Panc1 (cell line): ENCODE measurements around the gene GZMM. TPM values are rescaled to one million over a fixed set of nuclear protein-coding genes. Genes with fewer than 3 reads are reported as not detected.

Source experiments
- ATAC-seq: fragments of 200-7000 bp; cut with Tn5 transposase; 2 replicates; pipeline ENCODE4 v1.9.1; 2020; ENCODE audit warnings: mild to moderate bottlenecking, moderate library complexity
- BruUV-seq: library from RNA; stranded (reverse); fragments of 400-500 nt; replicated peaks from 2 replicates; lab custom pipeline; 2021; lab: Mats Ljungman, UMichigan
- CTCF ChIA-PET: fragments of 300-600 bp; sonication (Branson Sonifier 250); formaldehyde crosslinking; loops from one replicate; lab custom pipeline; 2022; ENCODE audit warnings: antibody characterized with exemption; lab: Charles Lee
- POLR2A ChIA-PET: fragments of 300-600 bp; sonication (Branson Sonifier 250); formaldehyde crosslinking; loops from one replicate; lab custom pipeline; 2022; ENCODE audit warnings: antibody characterized with exemption; lab: Charles Lee
- DNase-seq: peaks from one replicate; pipeline ENCODE4 v3.0.0-alpha.2; 2010; ENCODE audit warnings: low read depth, low spot score
- H3K27ac ChIP-seq: 2 replicates; pipeline ENCODE4 v1.5.1; 2011; ENCODE audit warnings: mild to moderate bottlenecking, low read length, inconsistent platforms
- H3K27me3 ChIP-seq: fragments of 200-500 bp; sonication (Bioruptor generic); 2 replicates; pipeline ENCODE4 v1.6.0; 2014; ENCODE audit warnings: low read length, inconsistent platforms; ENCODE audit not compliant: control insufficient read depth, insufficient read depth
- H3K36me3 ChIP-seq: fragments of 200-500 bp; sonication (Bioruptor generic); 2 replicates; pipeline ENCODE4 v1.5.1; 2014; ENCODE audit warnings: inconsistent platforms, mild to moderate bottlenecking, low read length, moderate library complexity; ENCODE audit not compliant: control insufficient read depth, insufficient read depth
- H3K4me1 ChIP-seq: 2 replicates; pipeline ENCODE4 v1.5.1; 2011; ENCODE audit warnings: inconsistent platforms, mild to moderate bottlenecking, low read length, moderate library complexity; ENCODE audit not compliant: control insufficient read depth, insufficient read depth
- H3K4me3 ChIP-seq, 2 experiments: 2 replicates each; pipeline ENCODE4 v1.5.1; 2011 to 2012; ENCODE audit warnings: low read depth in 2 of 2, low read length in 2 of 2, mild to moderate bottlenecking in 2 of 2, inconsistent platforms in 1 of 2, moderate library complexity in 1 of 2
- H3K9me3 ChIP-seq: fragments of 200-500 bp; sonication (Bioruptor generic); 2 replicates; pipeline ENCODE4 v1.5.1; 2014; ENCODE audit warnings: low read depth, mild to moderate bottlenecking, inconsistent platforms, low read length, moderate library complexity; ENCODE audit not compliant: control insufficient read depth, insufficient read depth
- CTCF ChIP-seq: fragments of 450-650 bp; IDR thresholded peaks from 2 replicates; pipeline ENCODE4 v1.5.1; 2017; ENCODE audit warnings: mild to moderate bottlenecking
- POLR2AphosphoS5 ChIP-seq: IDR thresholded peaks from 2 replicates; pipeline ENCODE4 v1.6.1; 2012; ENCODE audit warnings: mild to moderate bottlenecking, low read depth, low read length, moderate library complexity
- SIN3A ChIP-seq: IDR thresholded peaks from 2 replicates; pipeline ENCODE4 v1.6.1; 2012; ENCODE audit warnings: low read depth, mild to moderate bottlenecking, low read length, moderate library complexity, borderline replicate concordance; ENCODE audit not compliant: insufficient read depth
- TCF7L2 ChIP-seq: IDR thresholded peaks from 2 replicates; pipeline ENCODE4 v1.6.1; 2011; ENCODE audit warnings: mild to moderate bottlenecking, low read depth, low read length, inconsistent platforms
- in situ Hi-C: cut with HindIII; loops from 2 replicates; pipeline ENCODE4 v1.10.0; 2016; ENCODE audit warnings: low sequenced_read_pairs, low pct_unique_long_range_greater_than_20kb
- intact Hi-C: fragments of 100-400 bp; cut with micrococcal nuclease; formaldehyde crosslinking; loops from one replicate; pipeline ENCODE4 v1.10.0; 2022; ENCODE audit not compliant: unreplicated experiment
- total RNA-seq: library from RNA; stranded (reverse); gene quantifications from one replicate; pipeline ENCODE4 v1.2.1, GENCODE V29; 2021; ENCODE audit not compliant: unreplicated experiment

Gene GZMM
- total RNA-seq, 1 experiment from 2014 or later, result 0.69 TPM

DNA sequence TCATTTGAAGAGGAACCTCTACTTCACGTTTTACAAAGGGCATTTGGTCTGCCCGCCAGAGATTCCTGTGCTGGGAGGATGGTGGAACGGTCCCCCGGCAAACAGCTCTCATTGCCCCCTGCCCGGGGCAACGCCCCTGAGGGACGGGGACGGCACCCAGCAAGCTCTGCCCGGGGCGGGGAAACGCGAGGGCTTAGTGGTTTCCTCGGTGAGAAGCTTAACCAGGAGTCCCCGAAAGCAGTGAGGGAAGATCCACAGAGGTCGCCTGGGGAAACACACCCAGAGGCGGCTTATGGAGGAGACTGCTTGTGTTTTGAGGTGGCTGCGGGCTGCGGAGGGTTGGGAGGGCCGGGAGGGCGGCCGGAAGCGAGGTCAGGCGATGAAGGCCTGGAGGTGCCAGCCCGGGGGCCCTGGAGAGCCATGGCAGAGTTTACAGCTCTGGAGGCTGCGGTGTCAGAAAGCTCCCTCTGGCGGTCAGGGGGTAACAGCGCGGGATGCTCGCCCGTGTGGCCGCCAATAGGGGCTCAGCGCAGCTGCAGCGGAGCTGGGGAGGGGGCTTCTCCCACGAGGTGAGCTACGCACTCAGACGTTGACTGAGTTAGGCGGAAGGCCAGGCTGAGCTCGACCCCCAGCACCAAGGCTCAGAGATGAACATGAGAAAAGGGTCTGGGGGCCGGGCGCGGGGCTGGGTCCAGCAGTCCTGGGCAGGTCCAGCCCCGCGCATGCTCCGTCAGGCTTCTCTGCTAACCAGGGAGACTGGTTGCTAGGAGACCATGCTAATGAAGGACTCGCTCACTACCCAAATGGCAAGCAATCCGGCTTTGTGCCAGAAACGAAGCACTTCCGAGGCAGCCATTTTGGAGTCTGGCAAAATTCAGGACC is 37.2 kb upstream of the GZMM start:
- peak; percentile 92 for ATAC-seq
- ChIA-PET POLR2A (no interaction called here), CTCF (interaction anchor here (0.5 to 1.3 kb wide), 4 partner anchors 11 to 739 kb away, joined by 3 to 6 read pairs (median 4); no protein-coding TSS in a partner anchor)
- DNase-seq, result peak; percentile 98
- Histone ChIP-seq H3K36me3 (no peaks in the 10 kb centered on the region; the same call in 1 of the 2 replicates), H3K9me3 (no peaks in the 10 kb centered on the region), H3K27ac (peak overlapping the region; percentile 91), H3K27me3 (no peaks in the 10 kb centered on the region), H3K4me3 (peak overlapping the region; percentile 68 to 69), H3K4me1 (peaks cover 3% of the 10 kb centered on the region; the same call in 1 of the 2 replicates)
- intact Hi-C loops (no loop called here), in situ Hi-C loops (no loop called here)
- peak; percentile 33 for TF ChIP-seq POLR2AphosphoS5
- no peak for TF ChIP-seq SIN3A
- peak; percentile 91 for TF ChIP-seq CTCF
- BruUV-seq, result no TSS peak

DNA sequence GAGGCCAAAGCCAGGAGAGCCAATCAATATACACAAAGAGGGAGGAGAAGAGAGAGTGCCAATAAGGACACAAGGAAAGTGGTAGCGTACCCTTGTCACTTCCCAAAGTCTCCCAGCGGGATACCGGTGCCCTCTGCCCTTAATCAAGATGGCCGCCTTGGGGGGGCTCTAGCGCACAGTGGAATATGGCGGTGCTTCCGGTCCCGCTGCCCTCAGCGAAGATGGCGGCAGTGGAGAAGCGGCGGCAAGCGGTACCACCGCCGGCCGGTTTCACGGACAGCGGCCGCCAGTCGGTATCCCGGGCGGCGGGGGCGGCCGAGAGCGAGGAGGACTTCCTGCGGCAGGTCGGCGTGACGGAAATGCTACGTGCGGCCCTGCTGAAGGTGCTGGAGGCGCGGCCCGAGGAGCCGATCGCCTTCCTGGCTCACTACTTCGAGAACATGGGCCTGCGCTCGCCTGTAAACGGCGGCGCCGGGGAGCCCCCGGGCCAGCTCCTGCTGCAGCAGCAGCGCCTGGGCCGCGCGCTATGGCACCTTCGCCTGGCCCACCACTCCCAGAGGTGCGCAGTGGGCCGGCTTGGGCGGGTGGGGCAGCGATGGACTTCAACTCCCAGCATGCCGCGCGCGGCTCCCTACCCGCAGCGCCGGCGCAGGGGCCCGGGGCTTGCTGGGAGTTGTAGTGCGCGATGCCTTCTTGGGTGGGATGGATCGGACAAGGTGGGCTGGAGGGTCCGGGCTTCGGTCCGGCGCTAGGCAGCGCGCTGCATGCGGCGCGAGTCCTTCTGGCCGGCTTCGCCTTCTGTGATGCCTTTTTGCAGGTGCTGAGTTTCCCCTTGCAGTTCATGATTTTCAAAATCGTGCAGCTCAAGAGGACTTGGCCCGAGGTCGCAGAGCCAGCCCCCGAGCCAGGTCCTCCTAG is 36.3 kb upstream of the GZMM start, which contains the start of gene TPGS1:
TSS of gene TPGS1 (plus strand) at position 212 of the 918 bp plus-strand sequence. CDS start at position 222, 10 bp downstream.
- in situ Hi-C loops (no loop called here), intact Hi-C loops (no loop called here)
- peak within 1 kb of the TSS; percentile 68 to 69 for H3K4me3 ChIP-seq
- ChIA-PET POLR2A (no interaction called here), CTCF (interaction anchor here (1.1 kb wide), 1 partner anchor 23 kb away, joined by 3 read pairs; no protein-coding TSS in a partner anchor)
- BruUV-seq, result no TSS peak
- H3K27ac ChIP-seq, result peak within 1 kb of the TSS; percentile 91
- ATAC-seq, result peak; percentile 88
- no peaks in the 10 kb centered on the region for H3K9me3 ChIP-seq
- H3K4me1 ChIP-seq, result peaks cover 3% of the 10 kb centered on the region; the same call in 1 of the 2 replicates
- H3K36me3 ChIP-seq, result no peaks in the 10 kb centered on the region; the same call in 1 of the 2 replicates
- H3K27me3 ChIP-seq, result no peaks in the 10 kb centered on the region
- no peak for TF ChIP-seq CTCF
- no peak for TF ChIP-seq TCF7L2
- peak; percentile 65 for TF ChIP-seq POLR2AphosphoS5
- TF ChIP-seq SIN3A, result peak; percentile 39; the same call in 1 of the 2 replicates
- no peak for DNase-seq
